GM21360 (cell line): ENCODE measurements around the gene GALNT9.
"Not testable (repeated sequence)": the region's sequence is repeated elsewhere in the genome, so short reads cannot be mapped to it uniquely, and the experiment has no call there.

Source experiments
- ATAC-seq: cut with Tn5 transposase; IDR thresholded peaks from one replicate; pipeline ENCODE4 v1.9.1; 2021; ENCODE audit warnings: mild to moderate bottlenecking, moderate library complexity; ENCODE audit not compliant: unreplicated experiment

Gene GALNT9

GRCh38 chr12:132296063-132296462 lies 33.3 kb downstream of the GALNT9 start:
- ATAC-seq, result no peak

GRCh38 chr12:132295561-132295960 lies 33.8 kb downstream of the GALNT9 start:
- not testable (repeated sequence) for ATAC-seq

- no peak for ATAC-seq
Measured at GRCh38 chr12:132295101-132295526, 34.3 kb downstream of the GALNT9 start.

GRCh38 chr12:132294121-132295034 lies 35.0 kb downstream of the GALNT9 start:
- no peak for ATAC-seq

GRCh38 chr12:132292328-132293319 lies 36.8 kb downstream of the GALNT9 start:
- ATAC-seq, result no peak

- no peak for ATAC-seq
Measured at GRCh38 chr12:132291402-132292175, 37.8 kb downstream of the GALNT9 start.

- ATAC-seq, result no peak
Measured at GRCh38 chr12:132290203-132290540, 39.2 kb downstream of the GALNT9 start.

- no peak for ATAC-seq
Measured at GRCh38 chr12:132289356-132290202, 39.8 kb downstream of the GALNT9 start.

- ATAC-seq, result no peak
Measured at GRCh38 chr12:132288516-132289215, 40.7 kb downstream of the GALNT9 start.

GRCh38 chr12:132287391-132288238 lies 41.8 kb downstream of the GALNT9 start:
- no peak for ATAC-seq

GRCh38 chr12:132286912-132287311 lies 42.5 kb downstream of the GALNT9 start:
- no peak for ATAC-seq

- ATAC-seq, result no peak
Measured at GRCh38 chr12:132285991-132286681, 43.3 kb downstream of the GALNT9 start.

GRCh38 chr12:132284827-132285741 lies 44.3 kb downstream of the GALNT9 start:
- no peak for ATAC-seq

GRCh38 chr12:132284071-132284826 lies 45.1 kb downstream of the GALNT9 start:
- ATAC-seq, result no peak

- ATAC-seq, result no peak
Measured at GRCh38 chr12:132282950-132283771, 46.2 kb downstream of the GALNT9 start.
